RWPE2 (cell line): ENCODE data around the gene PRKCI.

Source experiments
- ATAC-seq: fragments of 200-7000 bp; cut with Tn5 transposase; 3 replicates; pipeline ENCODE4 v1.9.1; 2021; ENCODE audit warnings: low read depth
- DNase-seq: peaks from one replicate; pipeline ENCODE4 v3.0.0-alpha.2; 2020; ENCODE audit warnings: low spot score
- H3K27ac ChIP-seq: fragments of 450-650 bp; 2 replicates; pipeline ENCODE4 v1.5.1; 2017; ENCODE audit warnings: mild to moderate bottlenecking; ENCODE audit not compliant: poor library complexity, severe bottlenecking
- H3K27me3 ChIP-seq: fragments of 250-450 bp; sonication (Bioruptor Pico); 2 replicates; pipeline ENCODE4 v1.5.1; 2021; ENCODE audit warnings: mild to moderate bottlenecking, moderate library complexity; ENCODE audit not compliant: insufficient read depth, poor library complexity, severe bottlenecking
- H3K36me3 ChIP-seq: fragments of 250-450 bp; sonication (Bioruptor Pico); 2 replicates; pipeline ENCODE4 v1.5.1; 2020; ENCODE audit warnings: low read depth, mild to moderate bottlenecking, moderate library complexity
- H3K4me1 ChIP-seq: fragments of 250-450 bp; sonication (Bioruptor Pico); 2 replicates; pipeline ENCODE4 v1.5.1; 2021; ENCODE audit warnings: mild to moderate bottlenecking, moderate library complexity; ENCODE audit not compliant: insufficient read depth, poor library complexity, severe bottlenecking
- H3K4me3 ChIP-seq: fragments of 250-450 bp; sonication (Bioruptor Pico); 2 replicates; pipeline ENCODE4 v1.5.1; 2021; ENCODE audit warnings: mild to moderate bottlenecking, moderate library complexity; ENCODE audit not compliant: severe bottlenecking
- H3K9me3 ChIP-seq: fragments of 250-450 bp; sonication (Bioruptor Pico); 2 replicates; pipeline ENCODE4 v1.5.1; 2021; ENCODE audit warnings: mild to moderate bottlenecking, moderate library complexity; ENCODE audit not compliant: severe bottlenecking
- TF ChIP-seq, protein P1 (sequence below): fragments of 450-650 bp; IDR thresholded peaks from one replicate; pipeline ENCODE4 v1.5.1; 2017; ENCODE audit warnings: mild to moderate bottlenecking, moderate library complexity; ENCODE audit not compliant: poor library complexity, severe bottlenecking

Gene PRKCI

DNA sequence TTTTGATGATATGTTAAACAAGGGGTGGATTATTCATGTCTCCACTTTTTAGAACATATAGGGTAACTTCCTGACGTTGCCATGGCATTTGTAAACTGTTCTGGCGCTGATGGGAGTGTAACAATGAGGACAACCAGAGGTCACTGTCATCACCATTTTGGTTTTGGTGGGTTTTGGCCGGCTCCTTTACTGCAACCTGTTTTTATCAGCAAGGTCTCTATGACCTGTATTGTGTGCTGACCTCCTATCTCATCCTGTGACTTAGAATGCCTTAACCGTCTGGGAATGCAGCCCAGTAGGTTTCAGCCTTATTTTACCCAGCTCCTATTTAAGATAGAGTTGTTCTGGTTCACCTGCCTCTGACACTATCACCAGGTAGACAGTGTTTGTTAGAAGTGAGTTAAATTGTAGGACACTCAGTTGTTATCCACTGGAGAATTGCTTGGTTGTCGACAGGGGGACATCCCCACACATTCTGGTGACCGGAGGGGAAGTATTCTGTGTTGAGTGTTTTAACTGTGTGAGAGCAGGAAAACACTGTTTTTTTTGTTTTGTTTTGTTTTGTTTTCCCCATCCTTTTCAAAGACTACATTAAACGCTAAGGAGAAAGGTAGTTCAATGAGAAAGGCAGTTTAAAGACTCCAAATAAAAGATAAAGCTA lies 98.4 kb downstream of the PRKCI start:
- Histone ChIP-seq H3K27me3 (no peaks in the 10 kb centered on the region), H3K36me3 (no peaks in the 10 kb centered on the region), H3K4me3 (no peak overlapping the region), H3K27ac (no peak overlapping the region), H3K9me3 (no peaks in the 10 kb centered on the region), H3K4me1 (no peaks in the 10 kb centered on the region)
- TF ChIP-seq, protein P1, sequence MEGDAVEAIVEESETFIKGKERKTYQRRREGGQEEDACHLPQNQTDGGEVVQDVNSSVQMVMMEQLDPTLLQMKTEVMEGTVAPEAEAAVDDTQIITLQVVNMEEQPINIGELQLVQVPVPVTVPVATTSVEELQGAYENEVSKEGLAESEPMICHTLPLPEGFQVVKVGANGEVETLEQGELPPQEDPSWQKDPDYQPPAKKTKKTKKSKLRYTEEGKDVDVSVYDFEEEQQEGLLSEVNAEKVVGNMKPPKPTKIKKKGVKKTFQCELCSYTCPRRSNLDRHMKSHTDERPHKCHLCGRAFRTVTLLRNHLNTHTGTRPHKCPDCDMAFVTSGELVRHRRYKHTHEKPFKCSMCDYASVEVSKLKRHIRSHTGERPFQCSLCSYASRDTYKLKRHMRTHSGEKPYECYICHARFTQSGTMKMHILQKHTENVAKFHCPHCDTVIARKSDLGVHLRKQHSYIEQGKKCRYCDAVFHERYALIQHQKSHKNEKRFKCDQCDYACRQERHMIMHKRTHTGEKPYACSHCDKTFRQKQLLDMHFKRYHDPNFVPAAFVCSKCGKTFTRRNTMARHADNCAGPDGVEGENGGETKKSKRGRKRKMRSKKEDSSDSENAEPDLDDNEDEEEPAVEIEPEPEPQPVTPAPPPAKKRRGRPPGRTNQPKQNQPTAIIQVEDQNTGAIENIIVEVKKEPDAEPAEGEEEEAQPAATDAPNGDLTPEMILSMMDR: no peak
- DNase-seq: no peak
- no peak for ATAC-seq

DNA sequence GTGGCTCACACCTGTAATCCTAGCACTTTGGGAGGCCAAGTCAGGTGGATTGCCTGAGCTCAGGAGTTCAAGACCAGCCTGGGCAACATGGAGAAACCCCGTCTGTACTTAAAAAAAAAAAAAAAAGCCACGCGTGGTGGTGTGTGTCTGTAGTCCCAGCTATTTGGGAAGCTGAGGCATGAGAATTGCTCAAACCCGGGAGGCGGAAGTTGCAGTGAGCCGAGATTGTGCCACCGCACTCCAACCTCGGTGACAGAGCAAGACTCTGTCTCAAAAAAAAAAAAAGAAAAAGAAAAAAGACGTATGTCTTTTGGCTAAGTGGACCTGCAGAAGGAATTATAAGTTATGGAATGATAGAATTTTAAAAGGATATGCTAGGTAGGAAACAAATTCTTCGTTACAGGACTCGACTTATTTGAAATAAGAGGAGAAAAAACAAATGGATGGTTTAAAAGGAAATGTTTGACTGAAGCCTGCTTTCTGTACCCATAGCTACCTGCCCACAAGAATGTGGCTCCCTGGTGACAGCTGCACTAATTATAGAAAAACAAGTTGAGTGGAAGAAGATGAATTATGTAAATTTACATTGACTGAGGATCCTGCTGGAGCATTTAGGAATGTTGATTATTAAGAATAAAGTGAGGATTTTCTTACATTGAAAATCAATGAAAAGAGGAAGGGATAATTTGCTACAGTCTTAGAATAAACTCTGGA lies 99.3 kb downstream of the PRKCI start:
- H3K27ac ChIP-seq: no peak overlapping the region
- DNase-seq: no peak

DNA sequence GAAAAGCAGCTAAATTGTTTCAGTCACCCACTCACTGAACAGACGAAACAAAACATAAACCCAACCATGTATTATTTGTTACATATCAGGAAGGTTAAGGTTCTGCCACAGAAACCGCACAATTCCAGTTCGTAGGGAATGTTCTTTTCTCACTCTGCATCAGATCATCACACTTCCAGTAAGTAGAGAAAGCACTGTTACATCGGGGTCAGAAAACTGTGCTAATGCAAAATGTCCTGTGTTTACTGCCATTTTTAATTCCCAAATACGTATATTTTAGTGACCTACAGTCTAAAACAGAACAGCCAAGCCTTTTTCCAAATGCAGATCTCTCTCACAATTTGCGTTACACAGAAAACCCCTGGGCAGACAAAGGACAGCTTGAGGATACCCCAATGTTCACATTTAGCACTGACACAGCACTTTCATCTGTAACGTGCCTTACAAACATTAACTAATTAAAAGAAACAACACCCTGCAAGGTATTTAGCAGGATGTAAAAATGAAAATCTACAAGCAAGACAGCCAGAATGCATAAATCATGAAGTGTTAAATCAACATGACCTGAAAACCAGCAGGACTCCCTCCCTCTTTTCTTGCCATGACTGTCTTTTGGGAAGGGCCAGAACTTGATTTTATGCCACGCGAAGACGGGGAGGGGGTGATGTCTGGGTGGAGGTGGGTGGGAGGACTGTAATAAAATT lies 100.5 kb downstream of the PRKCI start:
- no peak overlapping the region for H3K4me3 ChIP-seq
- H3K36me3 ChIP-seq: no peaks in the 10 kb centered on the region
- no peak overlapping the region for H3K27ac ChIP-seq
- ATAC-seq (no peak), DNase-seq (no peak)
- TF ChIP-seq, protein P1: no peak
- H3K27me3 ChIP-seq: no peaks in the 10 kb centered on the region
- H3K4me1 ChIP-seq: no peaks in the 10 kb centered on the region
- no peaks in the 10 kb centered on the region for H3K9me3 ChIP-seq

More for the DNA sequence above, 99.3 kb downstream of the PRKCI start:
- Histone ChIP-seq H3K36me3 (no peaks in the 10 kb centered on the region), H3K4me3 (no peak overlapping the region), H3K9me3 (no peaks in the 10 kb centered on the region), H3K27me3 (no peaks in the 10 kb centered on the region), H3K4me1 (no peaks in the 10 kb centered on the region)
- TF ChIP-seq, protein P1: no peak
- ATAC-seq: no peak

DNA sequence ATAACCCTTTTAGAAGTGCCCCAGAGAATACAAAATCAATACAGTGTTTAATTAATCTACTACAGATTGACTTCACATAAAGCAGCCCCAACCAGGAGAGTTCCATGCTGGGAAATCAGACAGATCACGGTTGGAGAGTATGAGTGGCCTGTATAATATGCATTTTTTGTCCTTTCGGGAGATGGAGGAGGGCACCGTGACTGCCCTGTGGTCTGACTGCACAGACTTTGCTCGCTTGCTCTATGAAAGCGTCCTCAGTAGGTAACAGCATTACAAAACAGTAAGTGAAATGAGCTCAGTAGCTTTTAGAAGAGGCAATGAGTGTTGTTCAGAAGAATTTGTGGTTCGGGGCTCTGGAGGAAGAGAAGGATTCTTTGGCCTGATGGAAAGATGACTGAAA lies 101.1 kb downstream of the PRKCI start:
- DNase-seq (no peak), ATAC-seq (no peak)

More for the DNA sequence above, 101.1 kb downstream of the PRKCI start:
- Histone ChIP-seq H3K4me3 (no peak overlapping the region), H3K27ac (no peak overlapping the region), H3K4me1 (no peaks in the 10 kb centered on the region), H3K27me3 (no peaks in the 10 kb centered on the region), H3K9me3 (no peaks in the 10 kb centered on the region), H3K36me3 (no peaks in the 10 kb centered on the region)
- TF ChIP-seq, protein P1: no peak
